HEK293 (cell line): ENCODE data around the gene SSH3.

Source experiments
- CTCF ChIA-PET: fragments of 350-600 bp; formaldehyde crosslinking; extraction: SDS; loops from one replicate; lab custom pipeline; 2021; ENCODE audit warnings: antibody characterized with exemption; lab: Yijun Ruan, JAX
- POLR2A ChIA-PET: fragments of 300-600 bp; formaldehyde crosslinking; extraction: SDS; loops from one replicate; lab custom pipeline; 2020; ENCODE audit warnings: antibody characterized with exemption, inconsistent platforms; lab: Yijun Ruan, JAX
- H3K27ac ChIP-seq: fragments of 200-500 bp; sonication (Bioruptor generic); 2 replicates; pipeline ENCODE4 v1.5.1; 2014; ENCODE audit warnings: low read depth, low read length, control low read depth, inconsistent platforms; ENCODE audit errors: extremely low read depth
- H3K36me3 ChIP-seq, 2 experiments: fragments of 200-500 bp in 1 of 2; sonication (Bioruptor generic) in 1 of 2; 1 replicate in 1 of 2; 2 replicates in 1 of 2; pipeline ENCODE4 v1.5.1; 2014 to 2017; ENCODE audit warnings: inconsistent platforms in 2 of 2, low read length in 2 of 2; ENCODE audit not compliant: control insufficient read depth in 2 of 2, insufficient read depth in 1 of 2
- H3K4me1 ChIP-seq: fragments of 200-500 bp; sonication (Bioruptor generic); 2 replicates; pipeline ENCODE4 v1.5.1; 2014; ENCODE audit warnings: mild to moderate bottlenecking, low read length, inconsistent platforms; ENCODE audit not compliant: control insufficient read depth, insufficient read depth
- H3K4me3 ChIP-seq: 2 replicates; pipeline ENCODE4 v1.5.1; 2011; ENCODE audit warnings: low read depth, mild to moderate bottlenecking, control low read depth, low read length, moderate library complexity
- H3K9me3 ChIP-seq: fragments of 200-500 bp; sonication (Bioruptor generic); 2 replicates; pipeline ENCODE4 v1.5.1; 2014; ENCODE audit warnings: low read depth, low read length, inconsistent platforms; ENCODE audit not compliant: control insufficient read depth, insufficient read depth
- AEBP2 ChIP-seq: fragments of 450-650 bp; formaldehyde crosslinking; IDR thresholded peaks from 2 replicates; pipeline ENCODE4 v1.5.1; 2016; ENCODE audit warnings: missing biosample characterization, missing genetic modification characterization, borderline replicate concordance
- GLIS1 ChIP-seq: fragments of 450-650 bp; formaldehyde crosslinking; IDR thresholded peaks from 2 replicates; pipeline ENCODE4 v1.5.1; 2016; ENCODE audit warnings: missing biosample characterization, missing genetic modification characterization
- MEIS1 ChIP-seq: sonication (generic); formaldehyde crosslinking; IDR thresholded peaks from 2 replicates; pipeline ENCODE4 v1.8.1; 2022; ENCODE audit warnings: missing genetic modification reagents, mild to moderate bottlenecking, borderline replicate concordance
- TRIM28 ChIP-seq: IDR thresholded peaks from 2 replicates; pipeline ENCODE4 v1.6.1; 2011; ENCODE audit warnings: low read length, control low read depth, borderline replicate concordance
- TSHZ1 ChIP-seq: fragments of 450-650 bp; formaldehyde crosslinking; IDR thresholded peaks from 2 replicates; pipeline ENCODE4 v1.5.1; 2016; ENCODE audit warnings: missing biosample characterization, missing genetic modification characterization, borderline replicate concordance
- ZBTB1 ChIP-seq: fragments of 450-650 bp; formaldehyde crosslinking; IDR thresholded peaks from 2 replicates; pipeline ENCODE4 v1.5.1; 2016; ENCODE audit warnings: missing biosample characterization, missing genetic modification characterization
- ZNF138 ChIP-seq: fragments of 450-650 bp; formaldehyde crosslinking; IDR thresholded peaks from 2 replicates; pipeline ENCODE4 v1.5.1; 2016; ENCODE audit warnings: missing biosample characterization, missing genetic modification characterization, borderline replicate concordance
- ZNF146 ChIP-seq: fragments of 450-650 bp; formaldehyde crosslinking; IDR thresholded peaks from 2 replicates; pipeline ENCODE4 v1.5.1; 2016; ENCODE audit warnings: missing biosample characterization, missing genetic modification characterization
- ZNF184 ChIP-seq: fragments of 450-650 bp; IDR thresholded peaks from 2 replicates; pipeline ENCODE4 v1.5.1; 2018; ENCODE audit warnings: missing biosample characterization, mild to moderate bottlenecking, missing genetic modification characterization
- ZNF341 ChIP-seq: fragments of 450-650 bp; formaldehyde crosslinking; IDR thresholded peaks from 2 replicates; pipeline ENCODE4; 2016; ENCODE audit warnings: low read depth, missing biosample characterization, missing genetic modification characterization
- ZNF416 ChIP-seq: fragments of 450-650 bp; formaldehyde crosslinking; IDR thresholded peaks from 2 replicates; pipeline ENCODE4 v1.5.1; 2016; ENCODE audit warnings: missing biosample characterization, missing genetic modification characterization
- ZNF423 ChIP-seq: fragments of 450-650 bp; formaldehyde crosslinking; IDR thresholded peaks from 2 replicates; pipeline ENCODE4 v1.5.1; 2016; ENCODE audit warnings: missing biosample characterization, missing genetic modification characterization
- ZNF530 ChIP-seq: fragments of 450-650 bp; formaldehyde crosslinking; IDR thresholded peaks from 2 replicates; pipeline ENCODE4 v1.5.1; 2016; ENCODE audit warnings: low read depth, missing biosample characterization, missing genetic modification characterization
- ZNF548 ChIP-seq: fragments of 450-650 bp; formaldehyde crosslinking; IDR thresholded peaks from 2 replicates; pipeline ENCODE4 v1.5.1; 2016; ENCODE audit warnings: missing biosample characterization, missing genetic modification characterization
- ZNF837 ChIP-seq: fragments of 450-650 bp; formaldehyde crosslinking; IDR thresholded peaks from 2 replicates; pipeline ENCODE4 v1.5.1; 2016; ENCODE audit warnings: missing biosample characterization, missing genetic modification characterization
- ZSCAN16 ChIP-seq: fragments of 450-650 bp; formaldehyde crosslinking; IDR thresholded peaks from 2 replicates; pipeline ENCODE4 v1.5.1; 2016; ENCODE audit warnings: missing biosample characterization, missing genetic modification characterization

Gene SSH3

GRCh38 chr11:67303132-67303834 is at the start of gene SSH3 (continued):
- TF ChIP-seq ZNF837 (tag by site-specific recombination) = no peak

- Histone ChIP-seq H3K4me3 (no peak overlapping the region), H3K4me1 (no peaks in the 10 kb centered on the region), H3K27ac (no peak overlapping the region), H3K36me3 (peaks cover 3 to 82% of the 10 kb centered on the region in 2 experiments; a peak in 1 of 3 replicates), H3K9me3 (no peaks in the 10 kb centered on the region)
- ChIA-PET POLR2A (interaction anchor here (1.8 kb wide), 1 partner anchor 14 kb away, joined by 9 read pairs; no protein-coding TSS in a partner anchor), CTCF (interaction anchor here (0.6 to 9.9 kb wide), 9 partner anchors 9 to 199 kb away, joined by 3 to 65 read pairs (median 5); partner anchors contain the start of gene SSH3)
- TF ChIP-seq ZNF184 (no peak), ZNF341 (tag by site-specific recombination) (no peak), GLIS1 (no peak), AEBP2 (no peak)
Measured at GRCh38 chr11:67253872-67254624, 49.3 kb upstream of the SSH3 start.

GRCh38 chr11:67254798-67255197 is 48.5 kb upstream of the SSH3 start:
- Histone ChIP-seq H3K36me3 (peaks cover 3 to 75% of the 10 kb centered on the region in 2 experiments; a peak in 1 of 3 replicates), H3K27ac (no peak overlapping the region), H3K9me3 (no peaks in the 10 kb centered on the region), H3K4me1 (no peaks in the 10 kb centered on the region), H3K4me3 (no peak overlapping the region)
- CTCF ChIA-PET = interaction anchor here (1.0 to 9.9 kb wide), 5 partner anchors 8 to 200 kb away, joined by 3 to 65 read pairs (median 4); no protein-coding TSS in a partner anchor
- TF ChIP-seq MEIS1 (CRISPR knock-in tag) (no peak), TRIM28 (no peak), ZNF146 (tag by site-specific recombination) (no peak), ZBTB1 (tag by site-specific recombination) (no peak), TSHZ1 (tag by site-specific recombination) (no peak), ZNF138 (tag by site-specific recombination) (no peak), ZNF548 (tag by site-specific recombination) (no peak), ZNF423 (tag by site-specific recombination) (no peak), ZSCAN16 (tag by site-specific recombination) (no peak), ZNF416 (tag by site-specific recombination) (no peak), ZNF530 (tag by site-specific recombination) (no peak)
- POLR2A ChIA-PET = interaction anchor here (1.8 kb wide), 1 partner anchor 15 kb away, joined by 9 read pairs; no protein-coding TSS in a partner anchor
